Heart right ventricle (tissue), 16 donors: ENCODE measurements around the gene SKIC8. TPM values are rescaled to one million over a fixed set of nuclear protein-coding genes. Genes with fewer than 3 reads are reported as not detected.

Experiments
- ATAC-seq, 8 donors: fragments of 200-7000 bp; cut with Tn5 transposase; one replicate each; pipeline ENCODE4 v1.9.1; 2020; ENCODE audit warnings: mild to moderate bottlenecking in 8 of 8, moderate library complexity in 8 of 8, moderate number of reproducible peaks in 1 of 8
- DNase-seq, 2 donors: peaks; one replicate each; pipeline ENCODE4 v3.0.0-alpha.2; 2020
- H3K27ac ChIP-seq, 10 donors: fragments of 200-600 bp; sonication (generic) in 2 of 10; one replicate each; pipeline versions ENCODE4 v1.5.0 to v1.8.0; 2020 to 2022; ENCODE audit warnings: mild to moderate bottlenecking in 3 of 10
- H3K27me3 ChIP-seq, 7 donors: fragments of 200-600 bp; one replicate each; pipeline ENCODE4 v1.8.0; 2021 to 2022; ENCODE audit warnings: mild to moderate bottlenecking in 2 of 7
- H3K36me3 ChIP-seq, 9 donors: fragments of 200-600 bp; sonication (generic) in 1 of 9; one replicate each; pipeline versions ENCODE4 v1.5.0 to v1.8.0; 2020 to 2022; ENCODE audit warnings: mild to moderate bottlenecking in 2 of 9
- H3K4me1 ChIP-seq, 9 donors: fragments of 200-600 bp; sonication (generic) in 1 of 9; one replicate each; pipeline versions ENCODE4 v1.5.0 to v1.8.0; 2020 to 2022; ENCODE audit warnings: mild to moderate bottlenecking in 4 of 9
- H3K4me3 ChIP-seq, 10 donors: fragments of 200-600 bp; sonication (generic) in 2 of 10; one replicate each; pipeline versions ENCODE4 v1.5.0 to v1.8.0; 2020 to 2022; ENCODE audit warnings: mild to moderate bottlenecking in 7 of 10, moderate library complexity in 2 of 10
- H3K9me3 ChIP-seq, 11 donors: fragments of 200-600 bp in 10 of 11; sonication (generic) in 2 of 11; one replicate each; pipeline versions ENCODE4 v1.5.0 to v1.8.0; 2013 to 2022; ENCODE audit warnings: mild to moderate bottlenecking in 2 of 11, control low read depth in 1 of 11, moderate library complexity in 1 of 11
- CTCF ChIP-seq, 9 donors: fragments of 200-600 bp; sonication (generic) in 2 of 9; IDR thresholded peaks; one replicate each; pipeline versions ENCODE4 v1.5.0 to v1.8.0; 2021 to 2022; ENCODE audit warnings: antibody characterized with exemption in 9 of 9, mild to moderate bottlenecking in 5 of 9, moderate library complexity in 1 of 9
- WGBS, 2 donors: extraction: QIAGEN DNeasy Blood & Tissue Kit; methylation state at CpG; one replicate each; pipeline ENCODE4 v1.1.7; 2013; ENCODE audit warnings: inconsistent platforms in 1 of 2; 5-methylcytosine and 5-hydroxymethylcytosine counted together
- intact Hi-C, 10 donors: fragments of 100-400 bp; cut with DNase I; formaldehyde crosslinking; loops; one replicate each; pipeline versions ENCODE4 v1.11.1 to v1.14.2; 2022
- polyA plus RNA-seq, 2 donors: library from polyadenylated mRNA; stranded (reverse); fragments of 200-250 nt; gene quantifications; one replicate each; pipeline ENCODE4 v1.2.3, GENCODE V29; 2013
- total RNA-seq, 10 donors: library from RNA; stranded (reverse); fragmentation: NEBNext Ultra II Directional in 3 of 10; extraction: Animal tissue kit (Norgen Biotek cat#: 25700) in 3 of 10; gene quantifications; one replicate each; pipeline versions ENCODE4 v1.2.1 to v1.2.4, GENCODE V29; 2021 to 2023
- donor health status: Arrhythmogenic right ventricular cardiomyopathy.
- donor health status: ischemic (EF 13 %, LVEDD 7.1; RV severe dilation, severe dysfunction).
- donor health status: healthy with polysubstance abuse.
- donor health status: DM: no; HTN: yes; CAD: no.
- donor health status: DM: no; HTN: no; CAD: no.
- donor health status: ischemic (EF 25% LVEDD 6.9; RV normal size, moderate dysfunction).
- donor health status: ischemic (EF 25% LVEDD 5.7; RV mildly dilated, moderate dysfunction).
- donor health status: healthy.
- donor health status: DM: yes; HTN: yes; CAD: no.
- donor health status: Ischemic cardiomyopathy.
- donor health status: ischemic (EF 35%, LVEDD 5.7; RV mildly dilated, moderate dysfunction).
- donor health status: nonischemic (EF 11% LVEDD 7.7; RV severe dilation, severe dysfunction).
- donor health status: DM: yes; HTN: yes; CAD: no.
- donor health status: PGD.
- donor health status: ischemic (EF 29% LVEDD 5.4; RV normal size, mild dysfunction).
- donor health status: nonischemic (EF 23%, LVEDD 6.1; RV moderate dilation, normal function).

The SKIC8 gene
- total and polyA plus RNA-seq, 12 donors = 24.0 to 37.0 (median 27.2) TPM

GRCh38 chr15:78259232-78259631, 40.2 kb downstream of the SKIC8 start:
- DNase-seq (no peak), ATAC-seq (no peak)
- no peak for TF ChIP-seq CTCF (IDR thresholded peaks at IDR 0.05)
- H3K4me3 ChIP-seq = no peak overlapping the region
- no peaks in the 10 kb centered on the region for H3K9me3 ChIP-seq
- intact Hi-C loops = no loop called here
- H3K27ac ChIP-seq = no peak overlapping the region
- 89% methylated on average over 3 of the region's 3 CpGs for WGBS, 2 donors
- no peaks in the 10 kb centered on the region for H3K36me3 ChIP-seq
- H3K4me1 ChIP-seq = peaks cover 0 to 6% (median 0%) of the 10 kb centered on the region in 9 donors
- no peaks in the 10 kb centered on the region for H3K27me3 ChIP-seq

DNA sequence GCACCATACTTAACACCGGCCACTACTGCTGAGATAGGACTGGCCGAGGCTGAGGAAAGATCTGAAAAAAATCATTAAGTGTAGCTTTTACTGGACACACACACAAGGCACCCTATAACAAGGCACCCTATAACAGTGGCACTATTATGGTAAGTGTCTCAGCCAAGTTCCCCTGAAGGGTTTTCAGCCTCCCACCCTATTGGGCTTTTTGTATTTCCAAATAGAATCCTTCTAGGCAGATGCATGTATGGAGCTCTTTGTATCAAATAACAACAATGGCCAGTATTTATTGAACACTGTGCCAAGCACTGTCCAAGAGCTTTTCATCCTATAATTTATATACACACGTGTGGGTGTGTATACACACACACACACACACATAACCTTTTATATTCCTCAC, 41.7 kb downstream of the SKIC8 start:
- Histone ChIP-seq H3K27ac (no peak overlapping the region), H3K4me1 (no peaks in the 10 kb centered on the region), H3K36me3 (no peaks in the 10 kb centered on the region), H3K9me3 (no peaks in the 10 kb centered on the region), H3K4me3 (no peak overlapping the region), H3K27me3 (no peaks in the 10 kb centered on the region)
- ATAC-seq (no peak), DNase-seq (no peak)
- 78 to 87% methylated on average over 3 of the region's 3 CpGs for WGBS, 2 donors
- TF ChIP-seq CTCF (IDR thresholded peaks at IDR 0.05) = no peak
- intact Hi-C loops = no loop called here

DNA sequence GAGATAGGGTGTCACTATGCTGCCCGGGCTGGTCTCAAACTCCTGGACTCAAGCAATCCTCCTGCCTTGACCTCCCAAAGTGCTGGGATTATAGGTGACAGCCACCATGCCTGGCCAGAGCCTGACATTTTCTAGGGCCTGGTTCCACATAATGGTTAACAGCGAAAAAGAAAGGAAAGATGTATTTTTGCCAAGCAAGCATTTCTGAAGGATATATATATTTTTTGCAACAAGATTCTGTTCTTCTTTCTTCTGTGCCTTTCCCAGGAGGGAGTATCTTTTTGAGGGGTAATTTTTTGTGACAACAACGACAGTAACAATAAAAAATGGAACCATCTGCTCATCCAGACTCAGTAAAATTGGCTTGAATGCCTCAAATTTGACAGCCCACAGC, 43.4 kb downstream of the SKIC8 start:
- Histone ChIP-seq H3K4me3 (no peak overlapping the region), H3K27ac (no peak overlapping the region), H3K4me1 (no peaks in the 10 kb centered on the region), H3K27me3 (no peaks in the 10 kb centered on the region), H3K9me3 (no peaks in the 10 kb centered on the region), H3K36me3 (no peaks in the 10 kb centered on the region)
- intact Hi-C loops = no loop called here
- ATAC-seq (no peak), DNase-seq (no peak)
- WGBS, 2 donors = 92 to 94% methylated on average over 3 of the region's 3 CpGs
- TF ChIP-seq CTCF (IDR thresholded peaks at IDR 0.05) = no peak

DNA sequence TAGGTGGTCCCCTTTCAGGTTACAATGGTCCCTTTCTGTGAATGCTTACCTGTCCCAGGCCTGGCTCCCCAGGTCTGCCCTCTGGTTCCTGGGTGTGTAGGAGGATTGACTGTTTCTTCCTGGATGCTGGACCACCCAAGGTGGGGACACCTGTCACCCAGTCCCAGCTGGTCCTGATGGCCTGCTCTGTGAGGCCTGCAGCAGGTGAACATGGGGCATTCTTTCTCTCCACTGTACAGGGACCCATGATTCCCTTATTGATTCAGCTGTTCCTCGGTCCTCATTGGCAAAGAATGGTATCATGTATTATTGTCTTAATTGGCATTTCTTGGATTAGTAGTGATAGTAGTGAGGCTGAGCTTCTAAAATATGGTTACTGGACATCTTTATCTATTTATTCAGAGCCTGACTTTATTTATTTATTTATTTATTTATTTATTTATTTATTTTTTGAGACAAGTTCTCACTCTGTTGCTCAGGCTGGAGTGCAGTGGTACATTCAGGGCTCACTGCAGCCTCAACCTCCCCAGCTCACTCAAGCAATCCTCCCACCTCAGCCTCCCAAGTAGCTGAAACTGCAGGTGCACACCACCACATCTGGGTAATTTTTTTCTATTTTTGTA, 43.9 kb downstream of the SKIC8 start:
- Histone ChIP-seq H3K27ac (no peak overlapping the region), H3K4me3 (no peak overlapping the region), H3K9me3 (no peaks in the 10 kb centered on the region), H3K4me1 (no peaks in the 10 kb centered on the region), H3K36me3 (no peaks in the 10 kb centered on the region), H3K27me3 (no peaks in the 10 kb centered on the region)
- TF ChIP-seq CTCF (IDR thresholded peaks at IDR 0.05) = no peak
- intact Hi-C loops = no loop called here
- DNase-seq (no peak), ATAC-seq (no peak)
- WGBS, 2 donors = 96 to 100% methylated on average over 1 of the region's 1 CpG
